Mesothelial cell of epicardium (in vitro differentiated cells): ENCODE measurements around the gene SLC8A3. TPM values are rescaled to one million over a fixed set of nuclear protein-coding genes. Genes with fewer than 3 reads are reported as not detected.
"Not testable (repeated sequence)": the region's sequence is repeated elsewhere in the genome, so short reads cannot be mapped to it uniquely, and the experiment has no call there.

Experiments
- DNase-seq, 2 experiments: peaks; one replicate each; pipeline ENCODE4 v3.0.0; 2021; ENCODE audit warnings: low spot score in 2 of 2; ENCODE audit not compliant: unreplicated experiment in 2 of 2
- H3K27ac Mint-ChIP-seq: 2 replicates; pipeline ENCODE4 v1.8.0; 2021; ENCODE audit warnings: mixed read lengths
- H3K27me3 Mint-ChIP-seq: 2 replicates; pipeline ENCODE4 v1.8.0; 2021; ENCODE audit warnings: low read depth, mixed read lengths
- H3K36me3 Mint-ChIP-seq: 2 replicates; pipeline ENCODE4 v1.8.0; 2021; ENCODE audit warnings: mixed read lengths
- H3K4me1 Mint-ChIP-seq: 2 replicates; pipeline ENCODE4 v1.8.0; 2021; ENCODE audit warnings: mixed read lengths
- H3K4me3 Mint-ChIP-seq: 2 replicates; pipeline ENCODE4 v1.8.0; 2021; ENCODE audit warnings: mild to moderate bottlenecking, moderate library complexity, mixed read lengths
- H3K9me3 Mint-ChIP-seq: 2 replicates; pipeline ENCODE4 v1.8.0; 2021; ENCODE audit warnings: mixed read lengths
- total RNA-seq: library from RNA; stranded (reverse); gene quantifications from 3 replicates; pipeline ENCODE4 v1.2.1, GENCODE V29; 2021
- TF ChIP-seq, protein P1 (sequence below): fragments of 200-600 bp; sonication (generic); IDR thresholded peaks from one replicate; pipeline ENCODE4 v1.5.0; 2021; ENCODE audit warnings: antibody characterized with exemption; ENCODE audit not compliant: unreplicated experiment

The SLC8A3 gene, protein sequence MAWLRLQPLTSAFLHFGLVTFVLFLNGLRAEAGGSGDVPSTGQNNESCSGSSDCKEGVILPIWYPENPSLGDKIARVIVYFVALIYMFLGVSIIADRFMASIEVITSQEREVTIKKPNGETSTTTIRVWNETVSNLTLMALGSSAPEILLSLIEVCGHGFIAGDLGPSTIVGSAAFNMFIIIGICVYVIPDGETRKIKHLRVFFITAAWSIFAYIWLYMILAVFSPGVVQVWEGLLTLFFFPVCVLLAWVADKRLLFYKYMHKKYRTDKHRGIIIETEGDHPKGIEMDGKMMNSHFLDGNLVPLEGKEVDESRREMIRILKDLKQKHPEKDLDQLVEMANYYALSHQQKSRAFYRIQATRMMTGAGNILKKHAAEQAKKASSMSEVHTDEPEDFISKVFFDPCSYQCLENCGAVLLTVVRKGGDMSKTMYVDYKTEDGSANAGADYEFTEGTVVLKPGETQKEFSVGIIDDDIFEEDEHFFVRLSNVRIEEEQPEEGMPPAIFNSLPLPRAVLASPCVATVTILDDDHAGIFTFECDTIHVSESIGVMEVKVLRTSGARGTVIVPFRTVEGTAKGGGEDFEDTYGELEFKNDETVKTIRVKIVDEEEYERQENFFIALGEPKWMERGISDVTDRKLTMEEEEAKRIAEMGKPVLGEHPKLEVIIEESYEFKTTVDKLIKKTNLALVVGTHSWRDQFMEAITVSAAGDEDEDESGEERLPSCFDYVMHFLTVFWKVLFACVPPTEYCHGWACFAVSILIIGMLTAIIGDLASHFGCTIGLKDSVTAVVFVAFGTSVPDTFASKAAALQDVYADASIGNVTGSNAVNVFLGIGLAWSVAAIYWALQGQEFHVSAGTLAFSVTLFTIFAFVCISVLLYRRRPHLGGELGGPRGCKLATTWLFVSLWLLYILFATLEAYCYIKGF
- 0.22 to 0.27 TPM (median 0.23 TPM) in 3 replicates for total RNA-seq

DNA sequence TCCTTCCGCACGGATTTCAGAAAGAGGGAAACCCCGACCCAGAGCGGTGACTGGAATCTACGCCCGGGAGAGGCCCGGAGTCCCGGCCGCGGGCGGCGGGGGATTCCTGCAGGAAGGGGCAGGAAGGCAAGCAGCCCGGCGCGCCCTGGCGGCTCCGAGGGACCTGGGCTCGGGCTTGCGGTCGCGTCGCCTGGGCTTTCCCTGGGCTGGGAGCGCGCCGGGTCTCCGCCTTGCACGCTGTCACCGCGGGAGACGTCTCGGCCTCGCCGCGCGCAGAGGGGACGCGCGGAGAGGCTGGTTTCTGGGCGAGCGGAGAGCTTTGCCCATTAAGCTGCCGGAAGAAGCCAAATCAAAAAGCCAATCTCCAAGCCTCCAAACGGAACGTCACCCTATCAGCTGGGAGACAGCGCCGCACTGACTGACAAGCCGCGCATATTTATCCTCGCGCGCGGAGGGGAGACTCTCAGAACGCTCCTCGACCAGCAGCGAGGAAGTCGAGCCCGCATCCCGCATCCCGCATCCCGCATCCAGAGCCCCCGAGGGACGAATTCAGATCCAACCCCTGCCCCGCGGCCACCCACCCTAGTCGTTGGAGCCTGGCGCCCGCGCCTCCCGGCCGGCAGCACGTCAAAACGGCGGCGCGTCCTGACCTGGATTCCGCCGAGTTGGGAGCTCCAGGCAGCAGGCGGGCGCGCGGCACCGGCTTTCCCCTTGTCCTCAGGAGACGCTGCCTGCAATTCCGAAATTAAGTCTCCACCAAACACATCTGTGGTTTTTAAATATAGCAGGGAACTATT is at the start of gene SLC8A3:
Gene SLC8A3 (minus strand): TSS at position 293 of the 797 bp plus-strand sequence. CDS start 20,529 bp downstream, outside the sequence.
- peak; percentile 28 to 50 for DNase-seq
- Mint-ChIP-seq H3K4me1 (peaks cover 14% of the 10 kb centered on the region), H3K27me3 (peaks cover 82% of the 10 kb centered on the region), H3K9me3 (no peaks in the 10 kb centered on the region), H3K4me3 (peak within 1 kb of the TSS; percentile 69), H3K36me3 (no peaks in the 10 kb centered on the region), H3K27ac (no peak within 1 kb of the TSS)
- TF ChIP-seq, protein P1, sequence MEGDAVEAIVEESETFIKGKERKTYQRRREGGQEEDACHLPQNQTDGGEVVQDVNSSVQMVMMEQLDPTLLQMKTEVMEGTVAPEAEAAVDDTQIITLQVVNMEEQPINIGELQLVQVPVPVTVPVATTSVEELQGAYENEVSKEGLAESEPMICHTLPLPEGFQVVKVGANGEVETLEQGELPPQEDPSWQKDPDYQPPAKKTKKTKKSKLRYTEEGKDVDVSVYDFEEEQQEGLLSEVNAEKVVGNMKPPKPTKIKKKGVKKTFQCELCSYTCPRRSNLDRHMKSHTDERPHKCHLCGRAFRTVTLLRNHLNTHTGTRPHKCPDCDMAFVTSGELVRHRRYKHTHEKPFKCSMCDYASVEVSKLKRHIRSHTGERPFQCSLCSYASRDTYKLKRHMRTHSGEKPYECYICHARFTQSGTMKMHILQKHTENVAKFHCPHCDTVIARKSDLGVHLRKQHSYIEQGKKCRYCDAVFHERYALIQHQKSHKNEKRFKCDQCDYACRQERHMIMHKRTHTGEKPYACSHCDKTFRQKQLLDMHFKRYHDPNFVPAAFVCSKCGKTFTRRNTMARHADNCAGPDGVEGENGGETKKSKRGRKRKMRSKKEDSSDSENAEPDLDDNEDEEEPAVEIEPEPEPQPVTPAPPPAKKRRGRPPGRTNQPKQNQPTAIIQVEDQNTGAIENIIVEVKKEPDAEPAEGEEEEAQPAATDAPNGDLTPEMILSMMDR, result no peak

DNA sequence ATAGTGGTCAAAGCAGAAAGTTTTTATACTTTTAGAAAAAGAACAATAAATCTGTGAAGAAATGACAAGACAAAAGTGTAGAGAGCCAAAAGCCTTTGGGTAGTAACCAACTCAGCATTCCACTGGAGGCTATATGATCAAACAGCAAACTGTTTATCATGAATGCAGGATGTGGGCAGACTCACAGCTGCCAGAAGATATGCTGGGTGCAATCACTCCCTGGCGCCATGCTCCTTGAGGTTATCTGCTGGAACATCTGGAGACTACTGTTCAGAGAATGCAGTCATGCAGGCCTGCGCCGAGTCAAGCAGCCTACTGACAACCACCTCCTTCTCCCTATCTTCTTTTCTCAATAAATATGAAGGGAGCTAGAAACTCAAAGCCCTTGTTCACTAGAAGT is 49.0 kb upstream of the SLC8A3 start:
- Mint-ChIP-seq H3K36me3 (no peaks in the 10 kb centered on the region), H3K9me3 (peaks cover 11% of the 10 kb centered on the region), H3K27ac (no peak overlapping the region), H3K4me3 (no peak overlapping the region), H3K4me1 (no peaks in the 10 kb centered on the region), H3K27me3 (peaks cover 33% of the 10 kb centered on the region)
- no peak for DNase-seq
- TF ChIP-seq, protein P1, result no peak

DNA sequence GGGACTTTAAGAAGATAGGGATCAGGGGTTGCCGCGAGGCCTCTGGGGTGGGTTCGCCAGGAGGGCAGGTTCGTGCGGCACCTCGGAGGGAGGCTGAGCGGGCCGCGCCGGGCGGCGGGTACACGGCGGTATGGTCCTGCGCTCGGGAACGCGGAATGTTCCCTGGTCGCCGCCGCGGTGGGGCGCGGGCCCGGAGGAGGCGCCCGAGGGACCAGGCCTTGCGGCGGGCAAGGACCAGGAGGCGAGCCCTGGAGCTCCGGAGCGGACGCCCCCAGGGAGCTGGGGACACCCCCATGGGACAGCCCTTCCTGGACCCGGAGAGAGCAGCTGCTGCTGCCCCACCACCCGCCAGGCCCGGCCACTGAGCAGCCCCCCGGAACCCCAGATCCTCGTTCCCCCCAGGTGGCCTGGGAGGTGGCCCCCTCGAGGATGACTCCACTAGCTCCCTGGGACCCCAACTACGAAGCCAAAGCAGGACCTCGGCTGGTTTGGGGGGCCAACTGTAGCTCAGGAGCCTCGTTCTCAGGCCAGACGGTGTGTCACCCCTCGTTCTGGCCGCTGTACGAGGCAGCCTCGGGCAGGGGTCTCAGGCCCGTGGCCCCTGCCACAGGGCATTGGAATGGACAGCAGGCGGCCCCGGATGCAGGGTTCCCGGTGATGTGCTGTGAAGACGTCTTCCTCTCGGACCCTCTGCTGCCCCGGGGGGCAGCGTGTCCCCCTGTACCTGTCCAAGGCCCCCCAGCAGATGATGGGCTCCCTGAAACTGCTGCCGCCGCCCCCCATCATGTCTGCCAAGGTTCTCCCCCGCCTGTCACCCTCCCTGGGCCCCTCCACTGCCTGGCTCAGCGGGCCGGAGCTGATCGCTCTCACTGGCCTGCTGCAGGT is 45.6 kb upstream of the SLC8A3 start:
- no peak for DNase-seq
- TF ChIP-seq, protein P1, result no peak
- no peak overlapping the region for H3K27ac Mint-ChIP-seq
- no peaks in the 10 kb centered on the region for H3K4me1 Mint-ChIP-seq
- H3K27me3 Mint-ChIP-seq, result peaks cover 22% of the 10 kb centered on the region
- H3K4me3 Mint-ChIP-seq, result no peak overlapping the region
- H3K9me3 Mint-ChIP-seq, result no peaks in the 10 kb centered on the region
- H3K36me3 Mint-ChIP-seq, result no peaks in the 10 kb centered on the region

DNA sequence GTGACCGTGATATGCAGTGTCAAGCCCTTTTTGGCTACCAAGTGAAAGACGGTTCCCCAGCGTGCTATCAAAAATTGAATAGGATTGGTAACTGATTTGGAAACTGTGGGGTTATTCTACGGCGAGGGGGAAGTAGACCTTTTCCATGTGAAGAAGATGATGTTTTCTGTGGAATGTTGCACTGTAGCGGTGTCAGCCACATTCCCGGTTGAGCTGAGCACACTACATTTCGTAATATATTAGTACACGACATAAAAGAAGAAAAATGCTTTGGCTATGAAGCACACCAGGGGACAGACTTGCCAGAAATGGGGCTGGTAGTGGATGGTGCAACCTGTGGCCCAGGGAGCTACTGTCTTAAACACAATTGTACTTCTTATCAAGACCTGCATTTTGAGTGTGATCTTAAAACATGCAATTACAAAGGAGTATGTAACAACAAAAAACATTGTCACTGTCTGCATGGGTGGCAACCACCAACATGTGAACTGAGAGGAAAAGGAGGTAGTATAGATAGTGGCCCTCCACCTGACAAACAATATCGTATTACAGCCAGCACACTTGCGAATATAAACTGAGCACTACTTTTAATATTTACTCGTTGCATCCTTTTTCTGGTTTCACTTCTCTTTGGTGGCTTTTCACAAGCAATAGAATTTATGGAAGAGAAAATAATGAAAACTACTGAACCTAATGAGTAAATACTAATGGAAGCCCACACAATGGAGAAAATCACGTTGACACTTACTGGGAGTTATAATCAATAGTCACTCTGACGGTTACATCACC is 43.2 kb upstream of the SLC8A3 start:
- H3K27ac Mint-ChIP-seq, H3K4me3 Mint-ChIP-seq: not testable (repeated sequence)

DNA sequence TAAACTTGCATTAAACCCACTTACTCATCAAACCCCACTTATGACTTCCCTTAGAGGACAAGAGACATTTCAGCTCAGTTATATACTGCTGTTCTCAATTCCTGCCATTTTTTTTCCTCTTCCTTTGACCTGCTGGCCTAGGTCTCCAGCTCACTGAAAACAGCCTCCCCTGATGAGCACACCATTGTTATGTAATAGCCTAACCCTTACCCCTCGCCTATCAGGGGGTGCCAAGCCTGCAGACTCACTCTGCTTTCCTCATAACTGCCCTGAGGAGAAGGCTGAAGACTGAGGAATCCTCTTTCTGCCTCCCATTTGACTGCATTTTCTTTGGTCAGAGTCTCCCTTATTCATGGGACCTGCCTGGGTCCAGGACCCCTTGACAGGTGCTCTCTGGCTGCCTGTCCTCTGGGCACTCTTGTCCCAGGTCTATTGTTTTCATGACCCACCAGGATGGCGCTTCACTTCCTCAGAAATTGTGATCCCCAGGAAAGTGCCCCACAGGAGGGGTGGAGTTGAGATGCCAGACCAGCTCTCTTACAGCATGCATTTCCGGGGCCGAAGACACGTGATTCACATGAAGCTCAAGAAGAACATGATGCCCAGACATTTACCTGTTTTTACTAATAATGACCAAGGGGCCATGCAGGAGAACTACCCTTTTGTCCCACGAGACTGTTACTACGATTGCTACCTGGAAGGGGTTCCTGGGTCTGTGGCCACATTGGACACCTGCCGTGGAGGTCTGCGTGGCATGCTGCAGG is 41.3 kb upstream of the SLC8A3 start:
- H3K36me3 Mint-ChIP-seq, H3K27ac Mint-ChIP-seq, DNase-seq, H3K9me3 Mint-ChIP-seq, H3K4me3 Mint-ChIP-seq, H3K4me1 Mint-ChIP-seq: not testable (repeated sequence)
- peaks cover 19% of the 10 kb centered on the region for H3K27me3 Mint-ChIP-seq

More for the DNA sequence above, 43.2 kb upstream of the SLC8A3 start:
- not testable (repeated sequence) for H3K36me3 Mint-ChIP-seq, H3K4me1 Mint-ChIP-seq, DNase-seq, H3K9me3 Mint-ChIP-seq
- H3K27me3 Mint-ChIP-seq, result peaks cover 18% of the 10 kb centered on the region
